Subcutaneous adipose tissue (tissue), 4 donors: ENCODE measurements around the gene ST8SIA4. TPM values are rescaled to one million over a fixed set of nuclear protein-coding genes. Genes with fewer than 3 reads are reported as not detected.

Experiments
- CTCF ChIP-seq: fragments of 450-650 bp; IDR thresholded peaks from one replicate; pipeline ENCODE4 v1.5.1; 2016; ENCODE audit warnings: low read depth, mild to moderate bottlenecking, control low read depth, antibody characterized with exemption, moderate library complexity
- total RNA-seq, 4 donors: library from RNA; depleted of rRNA; stranded (reverse); fragments of >200 nt; gene quantifications; one replicate each; pipeline ENCODE4 v1.1.0, GENCODE V29; 2016

ST8SIA4 gene
- total RNA-seq, 4 donors from 2014 or later, result 5.5 to 20.1 (median 12.2) TPM

- no peak for TF ChIP-seq CTCF
These were observed 7.0 kb downstream of the ST8SIA4 start for GRCh38 chr5:100896054-100896453.

GRCh38 chr5:100890461-100891008 lies 12.5 kb downstream of the ST8SIA4 start:
- no peak for TF ChIP-seq CTCF

GRCh38 chr5:100889896-100890295 lies 13.2 kb downstream of the ST8SIA4 start:
- TF ChIP-seq CTCF, result no peak

GRCh38 chr5:100889165-100889743 lies 13.8 kb downstream of the ST8SIA4 start:
- no peak for TF ChIP-seq CTCF

GRCh38 chr5:100877274-100877673 lies 25.8 kb downstream of the ST8SIA4 start:
- TF ChIP-seq CTCF, result no peak

- TF ChIP-seq CTCF, result no peak
These were observed 30.5 kb downstream of the ST8SIA4 start for GRCh38 chr5:100872408-100873190.

GRCh38 chr5:100867039-100867562 lies 36.0 kb downstream of the ST8SIA4 start:
- TF ChIP-seq CTCF, result no peak
